GM10248 (cell line): ENCODE results near the gene TSPAN18.

Source experiments
- CTCF ChIA-PET: fragments of 300-600 bp; sonication (Branson Sonifier 250); formaldehyde crosslinking; extraction: SDS; loops from one replicate; lab custom pipeline; 2021; ENCODE audit warnings: antibody characterized with exemption; lab: Yijun Ruan, JAX
- POLR2A ChIA-PET: fragments of 350-650 bp; sonication (Branson Sonifier 250); formaldehyde crosslinking; extraction: SDS; loops from one replicate; lab custom pipeline; 2020; ENCODE audit warnings: antibody characterized with exemption; lab: Yijun Ruan, JAX
- DNase-seq: peaks from one replicate; pipeline ENCODE4 v3.0.0; 2012; ENCODE audit errors: extremely low spot score
- CTCF ChIP-seq: IDR thresholded peaks from 2 replicates; pipeline ENCODE4 v1.5.1; 2012; ENCODE audit warnings: mild to moderate bottlenecking, low read depth; ENCODE audit errors: extremely low read depth, missing control alignments, control extremely low read depth

The TSPAN18 gene

GRCh38 chr11:44699497-44700408 lies 27.0 kb upstream of the TSPAN18 start:
- CTCF ChIA-PET = interaction anchor here (1.2 kb wide), 1 partner anchor 72 kb away, joined by 3 read pairs; no protein-coding TSS in a partner anchor
- no peak for DNase-seq
- POLR2A ChIA-PET = no interaction called here
- no peak for TF ChIP-seq CTCF

DNA sequence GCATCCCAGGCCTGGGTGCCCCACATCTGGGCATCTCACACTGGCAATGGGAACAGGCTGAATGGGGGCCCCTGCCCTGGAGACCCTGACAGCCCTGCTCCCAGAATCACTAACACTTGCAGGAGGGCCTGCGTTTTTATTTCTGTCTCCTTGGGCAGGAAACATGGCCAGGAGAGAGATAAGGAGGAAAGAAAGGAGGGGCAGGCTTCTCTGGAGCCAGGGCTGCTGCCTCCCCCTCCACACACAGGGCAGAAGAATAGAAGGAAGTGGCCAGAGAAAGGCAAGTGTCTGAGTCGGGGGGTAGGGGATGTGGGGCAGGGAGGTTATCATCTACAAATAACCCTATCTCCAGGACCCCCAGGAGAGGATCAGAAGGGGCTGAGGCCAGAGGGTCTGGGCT lies 25.5 kb upstream of the TSPAN18 start:
- no peak for TF ChIP-seq CTCF
- no peak for DNase-seq
- ChIA-PET CTCF (no interaction called here), POLR2A (no interaction called here)

DNA sequence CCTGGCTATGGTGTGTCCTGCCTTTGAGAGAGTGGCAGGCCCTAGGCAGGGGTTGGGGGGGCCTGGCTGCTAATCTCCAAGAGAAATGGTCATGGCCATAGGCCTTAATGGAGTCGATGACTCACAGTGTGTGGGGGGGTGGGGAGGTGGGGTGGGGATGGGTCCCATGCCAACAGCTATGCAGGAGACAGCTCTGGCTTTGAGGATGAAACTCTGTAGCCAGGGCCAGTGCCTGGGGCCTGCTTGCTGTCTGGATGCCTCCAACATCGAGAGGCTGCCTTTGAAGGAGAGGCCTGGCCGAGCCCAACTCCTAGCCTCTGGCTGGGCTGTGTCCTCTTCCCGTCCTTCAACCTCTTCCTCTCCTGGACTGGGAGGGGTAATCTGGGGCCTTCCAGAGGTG lies 23.9 kb upstream of the TSPAN18 start:
- TF ChIP-seq CTCF = no peak
- CTCF ChIA-PET = interaction anchor here (1.8 kb wide), 1 partner anchor 10 kb away, joined by 4 read pairs; no protein-coding TSS in a partner anchor
- POLR2A ChIA-PET = no interaction called here
- DNase-seq = no peak

DNA sequence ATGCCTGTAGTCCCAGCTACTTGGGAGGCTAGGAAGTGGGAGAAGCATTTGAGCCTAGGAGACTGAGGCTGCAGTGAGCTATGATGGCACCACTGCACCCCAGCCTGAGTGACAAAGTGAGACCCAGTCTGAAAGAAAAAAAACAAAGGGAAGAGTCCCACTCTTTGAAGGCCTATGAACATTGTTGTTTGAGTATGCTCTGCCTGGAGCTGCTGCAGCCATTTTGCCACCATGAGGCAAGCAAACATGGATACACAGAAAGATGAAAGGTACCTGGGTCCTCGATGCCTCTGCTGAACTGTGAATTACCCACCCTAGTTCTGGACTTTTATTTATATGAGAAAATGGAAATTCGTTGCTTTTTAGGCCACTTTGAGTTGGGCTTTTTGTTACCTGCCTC lies 19.7 kb upstream of the TSPAN18 start:
- no peak for DNase-seq
- TF ChIP-seq CTCF = no peak
- CTCF ChIA-PET = no interaction called here
- POLR2A ChIA-PET = no interaction called here

GRCh38 chr11:44708009-44708408 lies 18.8 kb upstream of the TSPAN18 start:
- no peak for TF ChIP-seq CTCF
- POLR2A ChIA-PET = no interaction called here
- DNase-seq = no peak
- CTCF ChIA-PET = no interaction called here

DNA sequence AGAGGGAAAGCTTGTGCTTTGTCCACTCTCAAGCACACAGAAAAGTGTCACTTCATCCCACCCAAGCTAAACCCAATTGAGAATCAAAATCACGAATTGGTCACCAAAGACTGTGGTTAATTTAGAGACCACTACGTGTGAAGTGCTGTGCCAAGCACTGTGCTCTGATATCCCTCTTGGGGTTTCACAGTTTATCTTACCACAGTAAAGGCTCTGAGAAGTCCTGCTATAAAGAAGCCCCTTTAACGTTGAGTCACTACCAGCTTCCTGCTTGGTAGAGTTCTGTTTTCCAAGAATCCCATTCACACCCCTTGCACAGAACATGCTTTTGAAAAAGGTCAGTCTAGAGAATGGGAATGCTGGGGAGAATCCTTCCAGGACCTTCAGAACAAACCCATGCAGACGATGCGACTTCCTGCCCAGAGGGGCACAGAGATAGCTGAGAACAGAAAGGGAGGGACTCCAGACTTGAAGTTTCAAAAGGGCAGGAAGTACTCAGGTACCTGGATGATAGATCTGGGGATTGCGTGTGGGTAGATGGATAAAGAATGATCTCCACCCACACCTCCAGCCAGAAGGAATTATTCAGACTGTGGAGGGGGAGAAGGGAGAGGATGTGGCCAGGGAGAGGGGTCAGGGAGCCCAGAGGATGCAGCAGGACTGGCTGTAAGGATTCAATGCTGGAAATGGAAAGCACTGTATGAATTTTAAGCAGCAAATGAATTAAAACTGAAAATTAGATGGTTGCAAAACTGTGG lies 18.1 kb upstream of the TSPAN18 start:
- ChIA-PET POLR2A (no interaction called here), CTCF (no interaction called here)
- TF ChIP-seq CTCF = no peak
- DNase-seq = no peak
